NCI-H446 (cell line): ENCODE data around the gene ASTN2.
A peak's percentile ranks its signal among the peaks of the same experiment; 100 is the strongest.
"Not testable (repeated sequence)": the region's sequence is repeated elsewhere in the genome, so short reads cannot be mapped to it uniquely, and the experiment has no call there.

Experiments used
- DNase-seq, 2 experiments: peaks; one replicate each; lab custom pipeline; 2025; lab: John Stamatoyannopoulos, UW

Gene ASTN2

DNA sequence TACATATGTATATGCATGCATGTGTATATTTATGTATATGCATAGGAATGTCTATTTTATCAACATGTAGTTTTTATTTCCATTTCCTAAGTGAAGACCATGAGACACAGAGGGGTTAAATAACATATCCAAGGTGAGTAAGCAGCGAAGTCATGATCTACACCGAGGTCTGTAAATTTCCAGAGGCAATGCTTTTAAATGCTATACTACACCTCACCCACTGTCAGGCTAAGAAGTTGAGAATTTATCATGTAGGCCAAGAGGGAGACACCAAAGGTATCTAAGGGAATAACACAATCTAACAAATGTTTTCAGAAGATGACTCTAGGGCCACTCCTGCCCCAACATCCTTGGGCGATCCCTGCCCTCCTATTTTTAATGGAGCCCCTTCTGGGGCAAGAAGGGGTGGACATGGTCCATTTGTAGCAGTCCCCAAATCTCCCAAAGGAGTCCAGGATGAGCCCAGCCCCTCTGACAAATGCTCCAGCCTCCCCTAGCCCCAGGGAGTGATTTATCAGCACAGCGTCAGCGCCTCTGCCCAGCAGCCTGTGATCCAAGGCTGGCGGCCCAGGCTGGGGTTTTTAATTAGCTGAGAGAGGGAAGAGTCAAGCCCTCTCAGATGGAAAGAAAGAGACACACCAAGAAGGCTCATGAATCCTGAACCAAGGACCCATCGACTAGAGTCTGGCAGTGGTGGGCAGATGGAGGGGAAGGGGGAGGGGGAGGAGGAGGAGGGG lies 339.9 kb downstream of the ASTN2 start:
- DNase-seq, result peak; percentile 42 to 64

DNA sequence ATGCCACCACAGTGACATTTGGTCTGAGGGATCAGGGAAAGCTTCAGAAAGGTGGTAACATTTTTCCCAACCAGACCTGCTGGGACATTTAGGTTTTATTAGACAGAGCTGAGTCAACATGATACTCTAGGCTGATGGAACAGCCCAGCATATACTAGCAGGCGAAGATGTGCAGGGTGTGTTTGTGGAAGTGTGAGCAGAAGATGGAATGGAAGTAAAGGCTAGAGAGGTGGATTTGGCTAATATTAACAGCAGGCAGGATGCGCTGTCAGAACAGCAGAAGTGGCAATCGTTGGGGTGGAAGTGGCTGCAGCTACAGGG lies 340.6 kb downstream of the ASTN2 start:
- peak in 1 of 2 experiments; percentile 27 for DNase-seq

DNA sequence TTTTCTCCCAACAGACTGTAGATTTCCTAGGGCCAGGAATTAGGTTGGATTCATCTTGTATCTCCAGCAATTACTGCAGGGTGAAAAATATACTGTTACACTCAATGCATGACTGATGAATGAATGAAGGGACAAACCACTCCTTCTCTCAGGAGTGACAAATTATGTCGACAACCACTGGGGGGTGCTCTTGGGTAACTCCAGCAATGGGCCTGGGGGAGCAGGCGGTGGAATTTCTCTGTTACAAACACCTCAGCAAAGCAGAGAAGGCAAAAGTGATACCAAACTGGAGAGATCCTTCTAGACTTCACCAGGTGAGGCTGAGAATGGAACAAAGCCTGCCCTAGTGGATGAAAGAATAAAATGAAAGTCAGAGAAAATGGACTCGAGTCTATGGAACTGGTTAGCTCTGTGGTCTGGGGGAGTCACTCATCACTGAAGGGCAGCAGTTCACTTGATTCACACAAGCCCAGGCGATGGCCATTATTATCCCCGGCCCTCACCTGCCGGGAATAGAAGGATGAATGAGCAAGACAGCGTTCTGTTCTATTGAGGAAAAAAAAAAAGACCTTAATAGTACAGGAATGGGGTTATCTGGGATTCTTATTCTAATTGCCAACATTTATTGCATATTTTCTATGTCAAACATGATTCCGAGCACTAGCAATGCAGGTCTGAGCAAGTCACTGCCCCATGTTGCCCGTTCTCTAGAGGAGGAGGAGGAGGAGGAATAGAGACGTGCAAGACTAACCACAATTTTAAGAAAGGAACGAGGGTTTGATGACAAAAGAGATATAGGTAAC lies 341.1 kb downstream of the ASTN2 start:
- peak; percentile 10 to 50 for DNase-seq

DNA sequence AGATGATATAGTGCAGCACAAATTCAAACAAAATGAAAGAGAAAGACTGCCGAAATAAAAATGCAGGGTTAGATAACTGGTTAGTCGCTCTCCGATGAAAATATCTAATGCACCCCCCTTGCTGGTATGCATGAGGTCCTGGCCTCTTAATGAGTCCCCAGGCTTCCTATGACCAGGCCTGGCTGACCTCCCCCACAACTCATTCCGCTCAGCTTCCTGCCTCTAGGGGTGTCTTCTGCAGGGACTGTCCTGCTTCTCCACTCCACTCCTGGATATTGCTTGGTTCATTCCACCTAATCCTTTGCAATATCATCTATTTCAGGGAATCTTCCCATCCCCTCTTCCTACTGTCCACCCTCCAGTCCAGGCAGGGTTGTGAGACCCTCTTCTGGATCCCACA lies 341.8 kb downstream of the ASTN2 start:
- no peak for DNase-seq

DNA sequence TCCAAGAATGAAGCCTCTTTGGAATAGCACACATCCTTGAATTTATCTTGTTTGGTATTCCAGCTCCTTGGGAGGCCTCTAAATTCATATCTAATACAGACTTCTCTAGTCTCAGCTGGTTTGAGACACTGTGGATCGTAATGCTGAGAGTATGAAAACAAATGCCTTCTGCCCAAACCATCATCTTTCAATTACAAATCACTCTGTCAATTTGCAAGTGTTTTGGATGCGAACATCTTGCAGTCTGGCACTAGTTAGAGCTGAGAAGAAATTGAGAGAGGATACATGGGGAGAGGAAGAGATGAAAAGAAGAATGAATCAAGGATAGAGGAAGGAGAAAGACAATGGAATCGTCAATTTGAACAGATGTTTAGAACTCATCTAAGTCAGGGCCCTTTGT lies 342.6 kb downstream of the ASTN2 start:
- no peak for DNase-seq

DNA sequence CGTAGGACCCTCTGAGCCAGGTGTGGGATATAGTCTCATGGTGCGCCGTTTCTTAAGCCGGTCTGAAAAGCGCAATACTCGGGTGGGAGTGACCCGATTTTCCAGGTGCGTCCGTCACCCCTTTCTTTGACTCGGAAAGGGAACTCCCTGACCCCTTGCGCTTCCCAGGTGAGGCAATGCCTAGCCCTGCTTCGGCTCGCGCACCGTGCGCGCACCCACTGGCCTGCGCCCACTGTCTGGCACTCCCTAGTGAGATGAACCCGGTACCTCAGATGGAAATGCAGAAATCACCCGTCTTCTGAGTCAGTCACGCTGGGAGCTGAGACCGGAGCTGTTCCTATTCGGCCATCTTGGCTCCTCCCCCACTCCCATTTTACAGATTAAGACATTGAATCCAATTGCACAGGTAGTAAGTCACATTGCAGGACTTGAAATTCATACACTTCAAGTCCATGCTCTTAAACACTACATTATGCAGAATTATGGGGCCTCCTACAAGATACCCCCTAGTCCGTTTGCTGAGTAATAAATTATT lies 343.1 kb downstream of the ASTN2 start:
- not testable (repeated sequence) for DNase-seq

DNA sequence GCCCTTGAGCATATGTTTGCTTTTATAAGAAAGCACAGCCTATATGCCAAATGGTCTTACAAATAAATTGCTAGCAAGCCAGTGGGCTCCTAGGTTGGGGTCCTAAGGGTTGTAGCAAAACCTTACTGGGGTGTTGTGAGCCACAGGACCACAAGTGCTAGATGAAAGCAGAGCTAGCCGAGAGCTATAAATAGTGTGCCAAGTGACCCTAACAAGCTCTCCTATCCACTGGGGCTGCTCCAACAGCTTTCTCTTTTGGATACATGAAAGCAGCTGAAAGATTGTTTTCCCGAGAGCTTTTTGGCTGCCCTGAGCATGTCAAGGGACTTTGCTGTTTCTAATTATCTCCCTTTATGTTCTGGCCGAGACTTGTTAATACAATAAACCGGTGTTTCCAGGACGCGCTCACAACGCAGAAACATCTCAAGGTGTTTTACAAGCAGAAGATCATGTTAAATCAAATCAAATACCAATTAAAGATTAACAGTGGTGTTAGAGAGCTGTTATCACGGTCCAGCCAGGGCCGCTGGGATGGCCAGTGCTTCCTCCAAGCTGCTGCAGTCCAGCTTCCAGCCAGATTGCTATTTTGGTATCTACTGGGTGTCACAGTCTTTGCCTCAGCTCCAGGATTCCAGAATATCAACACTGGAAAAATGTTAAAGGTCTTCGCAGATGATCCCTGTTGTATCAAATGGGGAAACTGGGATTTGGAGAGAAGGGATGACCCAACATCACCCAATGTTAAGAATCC lies 351.0 kb downstream of the ASTN2 start:
- no peak for DNase-seq

DNA sequence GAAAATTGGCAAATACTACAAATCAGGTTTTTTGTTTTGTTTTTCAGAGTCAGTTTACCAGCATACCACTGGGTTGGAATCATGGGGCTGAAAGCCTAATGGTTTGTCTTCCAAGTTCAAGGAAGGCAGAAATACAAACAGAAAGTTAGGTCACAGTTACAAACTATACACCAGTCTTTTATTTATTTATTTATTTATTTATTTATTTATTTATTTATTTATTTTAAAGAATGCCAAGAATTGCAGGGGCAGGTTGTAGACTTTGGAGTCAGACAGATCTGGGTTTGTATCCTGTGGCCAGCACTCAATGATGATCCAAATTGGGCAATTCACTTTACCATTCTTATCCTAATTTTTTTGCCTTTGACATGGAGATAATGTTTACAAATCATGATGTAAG lies 353.9 kb downstream of the ASTN2 start:
- DNase-seq, result no peak

DNA sequence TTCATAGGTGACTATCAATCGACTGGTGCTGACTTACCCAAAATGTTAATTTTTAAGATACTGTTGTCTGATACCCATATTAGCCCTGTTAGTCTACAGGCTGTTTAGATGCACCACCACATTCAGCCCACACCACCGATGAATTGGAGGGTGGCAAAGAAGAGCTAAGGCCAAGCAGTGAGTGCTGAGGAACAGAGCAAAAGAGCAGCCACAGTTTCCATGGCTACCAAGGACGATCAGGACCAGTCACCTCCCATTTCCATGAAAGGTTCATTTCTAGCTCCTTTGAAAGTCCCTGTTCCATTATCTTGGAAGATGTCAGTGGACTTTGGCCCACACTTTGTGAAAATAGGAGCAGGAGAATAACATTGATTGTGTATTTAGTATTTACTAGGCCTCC lies 364.9 kb downstream of the ASTN2 start:
- no peak for DNase-seq

DNA sequence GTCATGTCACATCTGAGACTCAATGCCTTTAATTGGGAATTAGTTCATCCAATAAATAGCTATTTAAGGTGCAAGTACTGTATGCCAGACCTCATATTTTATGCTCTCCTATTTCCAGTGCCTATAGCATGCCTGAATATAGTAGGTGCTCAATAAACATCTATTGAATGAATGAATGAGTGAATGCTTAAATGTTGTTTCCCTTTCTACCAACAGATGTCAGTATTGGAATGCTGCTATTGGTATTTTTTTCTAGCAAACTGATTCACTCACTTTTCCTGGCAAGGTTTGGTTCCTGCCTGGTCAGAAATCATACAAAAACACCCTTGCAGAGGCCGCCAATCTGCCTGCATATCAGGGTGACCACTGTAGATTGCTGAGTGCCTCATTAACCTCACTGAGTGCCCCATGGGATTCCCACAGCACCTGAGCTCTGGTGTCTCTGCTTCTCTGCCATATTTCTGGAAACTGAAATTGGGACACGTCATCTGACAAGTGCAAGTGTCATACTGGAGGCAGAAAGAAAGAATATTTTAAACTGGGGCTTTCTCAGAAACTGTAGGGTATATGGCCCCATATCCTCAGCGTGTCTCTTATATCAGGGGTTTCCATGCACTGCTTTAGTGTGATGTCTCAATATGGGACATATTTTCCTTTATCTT lies 368.1 kb downstream of the ASTN2 start:
- DNase-seq, result no peak

DNA sequence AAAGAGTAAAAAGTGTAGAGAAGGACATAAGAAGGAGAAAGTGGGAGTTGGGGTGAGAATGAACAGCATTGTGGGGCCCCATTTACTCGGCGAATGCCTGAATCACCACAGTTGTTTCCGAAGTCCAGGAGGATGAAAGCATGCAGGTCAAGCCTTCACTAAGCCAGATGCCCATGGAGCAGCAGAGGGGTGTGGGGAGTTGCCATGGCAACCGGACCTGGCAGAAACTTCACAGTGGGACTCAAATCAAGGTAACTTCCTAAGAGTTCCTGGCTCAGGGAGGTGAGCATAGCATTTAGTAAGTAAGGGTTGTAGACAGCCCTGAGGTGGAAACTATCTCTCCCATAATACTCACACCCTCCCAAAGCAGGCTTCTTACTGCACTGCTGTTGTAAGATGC lies 370.6 kb downstream of the ASTN2 start:
- no peak for DNase-seq

DNA sequence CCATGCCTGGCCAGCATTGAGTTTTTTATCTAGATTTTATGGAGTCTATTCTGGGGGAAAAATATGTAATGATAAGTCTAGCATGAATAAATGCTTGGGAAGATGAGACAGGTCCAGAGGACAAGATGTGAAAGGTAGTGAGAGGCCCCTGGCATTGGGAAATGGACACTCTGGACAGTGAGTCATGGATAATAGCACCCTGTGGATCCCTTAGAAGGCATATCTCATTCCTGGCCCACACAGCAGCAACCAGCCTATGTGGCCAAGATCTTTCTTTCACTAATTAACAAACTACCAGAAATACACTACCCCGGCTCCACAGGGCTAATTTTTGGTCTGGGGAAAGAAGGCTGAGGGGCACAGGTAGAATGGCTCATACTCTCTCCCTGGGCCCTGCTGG lies 371.7 kb downstream of the ASTN2 start:
- DNase-seq, result no peak

DNA sequence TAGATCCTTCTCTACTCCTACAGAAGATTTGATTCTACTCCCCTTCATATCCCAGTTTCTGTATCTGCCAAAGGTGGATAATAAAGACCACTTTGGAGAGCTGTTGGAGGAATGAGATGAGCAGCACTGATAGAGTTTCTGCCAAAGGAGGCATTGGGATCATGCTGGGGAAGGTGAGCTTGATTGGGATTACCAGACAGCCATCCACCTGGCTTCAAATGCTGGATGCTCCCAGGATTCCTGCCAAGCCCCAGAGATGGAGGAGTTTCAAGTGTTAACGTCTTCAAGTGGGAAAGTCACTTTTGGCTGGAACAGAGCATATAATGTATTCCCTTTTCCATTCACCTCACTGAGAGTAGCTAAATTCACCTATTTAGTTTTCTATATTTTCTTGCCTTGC lies 379.3 kb downstream of the ASTN2 start:
- DNase-seq, result no peak

DNA sequence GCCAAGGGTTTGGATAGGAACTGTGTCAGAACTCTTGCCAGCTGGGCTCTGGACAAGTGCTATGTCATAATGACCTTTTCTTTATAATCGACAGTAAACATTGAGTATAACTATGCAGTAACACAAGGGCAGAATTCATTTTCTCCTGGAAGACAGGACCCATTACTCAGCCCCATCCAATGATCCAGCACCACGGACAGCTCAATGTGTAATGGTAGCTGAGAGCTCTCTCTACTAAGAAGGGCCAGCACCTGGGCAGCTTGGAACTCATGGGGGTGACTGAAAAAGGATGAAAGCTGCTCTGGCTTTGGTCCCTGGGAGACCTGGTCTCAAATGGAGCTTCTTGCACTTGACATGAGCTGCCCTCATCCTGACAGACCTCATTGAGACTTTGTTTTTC lies 380.0 kb downstream of the ASTN2 start:
- DNase-seq, result no peak

DNA sequence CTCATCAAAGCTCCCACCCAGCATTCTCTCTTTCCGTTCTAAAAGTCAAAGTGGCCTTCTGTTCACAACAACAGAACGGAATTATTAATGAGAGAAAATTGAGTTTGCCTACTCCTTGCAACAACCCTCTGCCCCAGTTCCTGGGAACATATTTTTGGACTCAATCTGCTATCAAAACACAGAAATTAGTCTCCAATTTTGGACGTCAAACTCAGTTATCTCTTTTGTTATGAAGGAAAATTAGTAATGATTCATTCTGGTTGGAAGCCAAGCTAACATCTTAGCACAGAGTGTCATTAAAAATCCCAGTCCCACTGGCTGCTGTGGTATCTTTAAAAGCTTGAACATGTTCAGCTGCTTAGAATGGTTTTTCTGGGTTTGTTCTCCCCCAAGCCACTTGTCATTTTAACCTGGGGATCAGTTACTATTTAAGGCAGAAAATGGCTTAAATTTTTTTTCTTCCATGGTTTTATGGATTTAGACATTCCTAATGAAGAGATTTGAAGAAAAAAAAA lies 384.5 kb downstream of the ASTN2 start:
- DNase-seq, result peak; percentile 18 to 54

DNA sequence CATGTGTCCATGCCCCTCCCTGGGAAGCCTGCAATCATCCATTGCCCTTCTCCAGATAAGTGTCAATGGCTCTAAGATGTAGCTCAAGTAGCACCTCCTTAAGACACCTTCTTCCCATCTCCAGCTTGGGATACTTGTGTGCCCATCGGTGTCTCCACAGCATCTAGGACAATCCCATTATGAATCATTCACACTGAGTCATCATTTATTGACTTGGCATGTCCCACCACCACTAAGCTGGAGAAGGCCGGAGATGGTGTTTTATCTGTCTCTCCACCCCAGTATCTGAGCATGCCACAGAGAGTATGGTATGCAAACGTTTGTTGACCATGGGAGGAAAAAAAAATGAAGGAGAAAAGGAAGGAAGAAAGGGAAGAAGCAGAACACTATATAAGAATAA lies 385.5 kb downstream of the ASTN2 start:
- no peak for DNase-seq

DNA sequence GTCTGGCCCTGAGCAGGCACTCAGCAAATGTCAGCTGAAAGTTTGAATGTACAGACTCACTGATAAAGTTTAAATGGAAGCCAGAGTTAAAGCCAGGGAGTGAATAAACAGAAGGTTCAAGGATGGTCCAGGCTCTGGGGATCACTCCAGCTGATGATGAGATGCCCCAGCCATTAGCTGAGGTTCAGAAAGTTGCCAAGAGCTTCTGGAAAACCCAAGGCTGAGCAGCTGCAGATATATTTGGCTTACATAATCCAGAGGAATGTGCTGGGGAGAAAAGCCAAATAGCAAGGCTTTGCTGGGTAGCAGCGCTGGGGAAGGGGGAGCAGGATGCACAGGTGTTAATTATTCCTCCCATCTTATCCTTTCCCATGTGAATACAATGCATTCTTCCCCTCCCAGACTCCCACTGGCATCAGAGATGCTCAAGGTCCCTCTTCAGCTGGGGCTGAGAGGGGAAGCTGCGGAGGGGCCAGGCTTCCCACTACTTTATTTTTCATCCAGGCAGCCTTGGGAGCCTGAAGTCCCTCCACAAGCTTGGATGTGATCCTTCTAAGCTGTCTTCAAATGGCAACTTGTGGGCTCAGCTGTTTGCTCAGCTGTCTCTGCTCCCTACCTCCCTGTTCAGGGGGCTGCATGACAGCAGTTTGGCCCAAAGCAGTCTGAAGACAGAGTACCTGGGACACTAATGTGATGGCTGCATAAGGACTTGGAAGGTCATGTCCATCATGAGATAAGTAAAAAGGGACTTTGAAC lies 386.6 kb downstream of the ASTN2 start:
- peak in 1 of 2 experiments; percentile 32 for DNase-seq

DNA sequence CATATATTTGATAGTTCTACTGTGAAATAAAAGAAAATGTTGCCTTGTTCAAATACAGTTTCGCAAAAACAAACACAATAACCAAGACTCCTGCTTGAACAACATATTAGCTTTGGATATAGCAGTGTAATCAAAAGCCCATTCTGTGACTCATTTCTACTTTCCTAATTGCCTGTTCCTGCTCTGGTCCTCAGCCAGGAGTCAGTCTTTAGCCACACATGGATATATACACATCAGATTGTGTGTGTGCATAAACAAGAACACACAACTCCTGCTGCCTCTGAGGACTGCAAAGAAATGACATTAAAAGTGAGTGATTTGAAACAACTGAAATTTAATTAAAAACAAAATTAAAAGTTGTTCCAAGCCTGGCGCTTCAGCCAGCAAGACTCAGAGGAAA lies 393.0 kb downstream of the ASTN2 start:
- peak in 1 of 2 experiments; percentile 16 for DNase-seq

DNA sequence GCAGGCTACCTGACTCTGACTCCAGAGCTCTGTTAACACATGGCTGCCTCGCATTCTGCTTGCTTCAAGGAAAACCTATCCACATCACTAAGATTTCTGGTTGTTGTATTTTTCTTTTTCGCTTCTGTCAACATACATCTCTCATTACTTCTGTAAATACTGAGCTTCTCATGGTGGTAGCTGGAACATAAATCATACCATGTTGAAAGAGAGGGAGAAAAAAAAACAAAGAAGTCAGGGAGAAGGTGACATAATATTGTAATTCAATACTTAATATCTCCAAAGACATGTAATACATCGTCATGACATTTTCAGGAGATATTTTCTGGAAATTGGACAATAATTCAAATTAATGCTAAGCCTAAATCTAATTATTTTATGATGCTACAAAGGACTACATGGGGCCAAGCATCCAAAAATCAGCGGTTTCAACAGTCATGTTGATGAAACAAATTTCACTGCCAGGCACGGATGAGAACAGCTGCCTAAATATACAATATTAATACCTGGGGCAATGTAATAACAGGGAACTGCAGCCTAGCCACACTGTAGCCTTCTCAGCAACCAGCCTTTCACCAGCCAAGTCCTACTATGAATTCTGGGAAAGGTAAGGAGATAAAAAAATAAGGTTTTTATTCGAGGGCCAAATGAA lies 395.8 kb downstream of the ASTN2 start:
- no peak for DNase-seq

DNA sequence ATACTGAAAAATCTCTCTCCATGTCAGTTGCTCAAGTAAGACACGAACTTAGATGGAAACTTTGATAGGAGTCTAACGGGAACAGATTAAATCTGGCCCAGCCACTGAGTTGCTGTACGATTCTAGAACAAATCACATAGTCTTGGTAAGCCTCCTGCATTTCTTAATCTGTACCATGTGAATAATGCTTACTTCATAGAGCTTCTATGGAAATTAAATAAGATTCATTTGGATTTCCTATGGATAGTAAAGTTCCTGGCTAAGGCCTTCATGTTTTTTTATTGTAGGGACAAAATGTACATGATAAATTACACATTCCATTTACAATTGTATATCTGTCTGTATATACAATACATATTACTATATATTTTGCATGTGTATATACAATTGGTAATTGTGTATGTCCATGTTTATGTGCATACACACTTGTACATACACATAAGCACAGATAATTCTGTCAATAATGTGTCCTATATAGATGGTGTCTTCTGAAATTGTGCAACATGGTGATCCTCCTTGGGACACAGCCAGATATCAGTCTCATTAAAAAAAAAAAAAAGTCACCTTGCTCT lies 397.4 kb downstream of the ASTN2 start:
- DNase-seq, result no peak
